Hematopoietic multipotent progenitor cell treated with erythropoietin and hydrocortisone succinate and interleukin-3 and kit ligand, for 8 days (in vitro differentiated cells): ENCODE results near the gene RPS6KA5.

Source experiments
- DNase-seq: peaks from one replicate; pipeline ENCODE4 v3.0.0-alpha.2; 2015

RPS6KA5 gene

DNA sequence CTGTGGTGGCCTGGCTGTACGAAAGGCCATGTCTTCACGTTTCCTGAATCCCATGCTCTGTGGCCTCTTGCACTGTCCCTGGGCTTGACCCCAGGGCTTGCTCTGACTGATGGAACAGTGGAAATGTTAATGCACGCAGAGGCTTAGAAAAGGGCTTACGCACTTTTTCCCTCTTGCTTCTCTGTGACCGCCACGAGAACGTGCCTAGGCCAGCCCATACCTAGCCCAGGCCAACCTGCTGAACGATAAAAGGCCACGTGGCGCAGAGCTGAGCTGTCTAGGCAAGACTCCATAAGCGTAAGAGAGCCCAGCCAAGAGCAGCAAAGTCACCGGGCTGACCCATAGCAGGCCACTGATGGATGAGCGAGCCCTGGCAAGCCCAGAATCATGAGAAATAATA lies 262.5 kb downstream of the RPS6KA5 start:
- no peak for DNase-seq
